Neutrophil (primary cell): ENCODE results near the gene WNT9A.

Experiments
- H3K27ac ChIP-seq: fragments of 200-600 bp; sonication (generic); 2 replicates; pipeline ENCODE4 v1.5.1; 2016; ENCODE audit warnings: mild to moderate bottlenecking, moderate library complexity
- H3K27me3 ChIP-seq: fragments of 200-600 bp; sonication (generic); 2 replicates; pipeline ENCODE4 v1.6.0; 2016; ENCODE audit warnings: mild to moderate bottlenecking
- H3K36me3 ChIP-seq: fragments of 200-600 bp; sonication (generic); 2 replicates; pipeline ENCODE4 v1.5.1; 2017
- H3K4me1 ChIP-seq, 2 experiments: fragments of 200-600 bp in 1 of 2; sonication (generic) in 1 of 2; 1 replicate in 1 of 2; 2 replicates in 1 of 2; pipeline versions ENCODE4 v1.5.1 to v1.6.1; 2013 to 2016; ENCODE audit warnings: low read depth in 1 of 2, low read length in 1 of 2, mild to moderate bottlenecking in 1 of 2, moderate library complexity in 1 of 2; ENCODE audit not compliant: control insufficient read depth in 1 of 2, insufficient read depth in 1 of 2
- H3K4me3 ChIP-seq, 2 experiments: fragments of 200-600 bp in 1 of 2; sonication (generic) in 1 of 2; 1 replicate in 1 of 2; 2 replicates in 1 of 2; pipeline ENCODE4 v1.5.1; 2013 to 2016; ENCODE audit warnings: low read depth in 1 of 2, low read length in 1 of 2, mild to moderate bottlenecking in 1 of 2, moderate library complexity in 1 of 2
- H3K9me3 ChIP-seq: fragments of 200-600 bp; sonication (generic); 2 replicates; pipeline ENCODE4 v1.5.1; 2016
- TF ChIP-seq, protein P1 (sequence below): fragments of 200-600 bp; sonication (generic); IDR thresholded peaks from 2 replicates; pipeline ENCODE4 v1.5.1; 2016; ENCODE audit warnings: antibody characterized with exemption

WNT9A gene

DNA sequence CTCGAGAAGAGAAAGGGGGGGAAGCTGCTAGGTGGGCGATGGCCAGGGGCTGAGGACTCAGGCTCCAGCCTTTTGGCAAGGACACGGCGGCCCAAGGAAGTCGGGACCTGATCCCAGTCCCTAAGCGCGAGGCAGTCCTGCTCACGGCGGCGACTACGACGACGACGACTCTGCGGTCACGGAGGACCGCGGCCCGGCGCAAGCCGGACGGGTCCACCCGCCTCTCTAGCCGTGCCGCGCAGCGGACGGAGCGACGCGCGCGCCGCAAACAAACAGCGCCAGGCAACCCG lies 401 bp downstream of the WNT9A start:
- no peak overlapping the region for H3K27ac ChIP-seq
- H3K36me3 ChIP-seq, result no peaks in the 10 kb centered on the region
- H3K27me3 ChIP-seq, result peaks cover 81% of the 10 kb centered on the region
- TF ChIP-seq, protein P1, sequence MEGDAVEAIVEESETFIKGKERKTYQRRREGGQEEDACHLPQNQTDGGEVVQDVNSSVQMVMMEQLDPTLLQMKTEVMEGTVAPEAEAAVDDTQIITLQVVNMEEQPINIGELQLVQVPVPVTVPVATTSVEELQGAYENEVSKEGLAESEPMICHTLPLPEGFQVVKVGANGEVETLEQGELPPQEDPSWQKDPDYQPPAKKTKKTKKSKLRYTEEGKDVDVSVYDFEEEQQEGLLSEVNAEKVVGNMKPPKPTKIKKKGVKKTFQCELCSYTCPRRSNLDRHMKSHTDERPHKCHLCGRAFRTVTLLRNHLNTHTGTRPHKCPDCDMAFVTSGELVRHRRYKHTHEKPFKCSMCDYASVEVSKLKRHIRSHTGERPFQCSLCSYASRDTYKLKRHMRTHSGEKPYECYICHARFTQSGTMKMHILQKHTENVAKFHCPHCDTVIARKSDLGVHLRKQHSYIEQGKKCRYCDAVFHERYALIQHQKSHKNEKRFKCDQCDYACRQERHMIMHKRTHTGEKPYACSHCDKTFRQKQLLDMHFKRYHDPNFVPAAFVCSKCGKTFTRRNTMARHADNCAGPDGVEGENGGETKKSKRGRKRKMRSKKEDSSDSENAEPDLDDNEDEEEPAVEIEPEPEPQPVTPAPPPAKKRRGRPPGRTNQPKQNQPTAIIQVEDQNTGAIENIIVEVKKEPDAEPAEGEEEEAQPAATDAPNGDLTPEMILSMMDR, result no peak
- H3K9me3 ChIP-seq, result no peaks in the 10 kb centered on the region
- no peak overlapping the region for H3K4me3 ChIP-seq
- H3K4me1 ChIP-seq, result peaks cover 6 to 9% of the 10 kb centered on the region in 2 experiments

DNA sequence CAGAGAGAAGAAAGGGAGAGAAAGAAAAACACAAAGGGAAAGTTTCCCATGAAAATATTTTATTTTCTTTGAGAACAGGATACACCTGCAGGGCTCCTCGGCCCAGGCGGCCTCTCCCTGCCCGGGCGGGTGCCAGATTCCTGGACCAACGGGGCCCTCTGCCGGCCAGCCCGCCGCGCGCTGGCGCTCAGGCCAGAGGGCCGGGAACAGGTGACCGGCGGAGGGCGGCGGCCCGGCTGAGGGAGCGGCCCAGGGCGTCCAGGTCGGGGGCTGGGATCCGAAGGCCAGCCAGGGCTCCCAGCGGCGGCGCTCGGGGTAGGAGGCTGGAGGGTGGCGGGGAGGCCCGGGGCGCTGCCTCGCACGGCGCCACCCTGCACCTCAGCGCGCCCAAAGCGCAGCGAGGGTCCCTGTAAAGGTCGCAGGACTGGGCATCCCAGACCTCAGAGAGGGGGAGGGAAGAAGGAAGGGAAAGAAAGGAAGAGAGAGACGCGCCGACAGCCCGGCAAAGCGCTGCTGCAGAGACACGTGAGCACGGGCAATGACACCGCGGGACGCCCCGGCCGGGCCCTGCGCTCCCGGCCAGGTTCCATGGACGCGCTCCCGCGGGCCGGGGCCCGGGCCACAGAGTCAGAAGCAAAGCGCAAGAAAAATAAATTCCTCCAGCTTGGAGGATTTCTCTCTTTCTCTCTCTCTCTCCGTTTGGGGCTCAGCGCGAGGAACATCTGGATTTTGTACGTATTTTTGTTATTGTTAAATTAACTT lies 927 bp downstream of the WNT9A start:
- Histone ChIP-seq H3K27ac (no peak overlapping the region), H3K27me3 (peaks cover 75% of the 10 kb centered on the region), H3K9me3 (no peaks in the 10 kb centered on the region), H3K36me3 (no peaks in the 10 kb centered on the region), H3K4me3 (no peak overlapping the region), H3K4me1 (peaks cover 6 to 9% of the 10 kb centered on the region in 2 experiments)
- TF ChIP-seq, protein P1, result no peak

DNA sequence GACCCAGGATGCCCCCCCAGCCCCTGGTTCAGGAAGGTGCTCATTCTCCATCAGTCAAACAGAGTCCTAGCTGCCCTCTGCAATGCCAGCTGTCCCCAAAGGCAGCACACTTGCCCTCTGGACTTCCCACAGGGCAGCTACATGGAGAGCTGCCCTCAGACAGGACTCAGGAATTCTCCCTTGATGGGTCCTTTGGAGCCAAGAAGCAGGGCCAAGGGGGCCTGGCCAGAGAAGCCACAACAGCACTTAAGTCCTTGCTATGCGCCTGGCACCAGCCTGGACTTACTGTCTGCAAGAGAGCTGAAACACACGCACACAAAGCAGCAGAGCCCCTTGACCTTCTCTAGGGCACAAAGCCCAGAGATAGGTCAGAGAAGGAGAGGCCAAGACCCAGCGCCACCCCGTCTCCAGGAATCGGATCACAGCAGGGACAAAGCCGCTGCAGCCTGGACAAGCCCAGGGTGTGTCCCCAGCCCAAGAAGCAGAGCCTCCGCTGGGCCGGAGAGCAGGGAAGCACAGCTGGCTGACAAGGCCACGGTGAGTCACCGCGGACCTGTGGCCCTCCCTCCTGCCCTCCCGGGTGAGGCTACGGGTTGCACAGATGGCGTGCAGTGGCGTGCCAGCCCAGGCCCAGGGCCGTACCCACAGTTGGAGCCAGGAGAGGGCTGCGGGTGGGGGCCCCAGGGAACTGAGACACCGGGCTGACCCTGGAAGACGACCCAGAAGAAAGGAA lies 1.7 kb downstream of the WNT9A start:
- peaks cover 6 to 9% of the 10 kb centered on the region in 2 experiments for H3K4me1 ChIP-seq
- H3K4me3 ChIP-seq, result no peak overlapping the region
- H3K27me3 ChIP-seq, result peaks cover 68% of the 10 kb centered on the region
- TF ChIP-seq, protein P1, result no peak
- no peaks in the 10 kb centered on the region for H3K36me3 ChIP-seq
- H3K9me3 ChIP-seq, result no peaks in the 10 kb centered on the region
- no peak overlapping the region for H3K27ac ChIP-seq

DNA sequence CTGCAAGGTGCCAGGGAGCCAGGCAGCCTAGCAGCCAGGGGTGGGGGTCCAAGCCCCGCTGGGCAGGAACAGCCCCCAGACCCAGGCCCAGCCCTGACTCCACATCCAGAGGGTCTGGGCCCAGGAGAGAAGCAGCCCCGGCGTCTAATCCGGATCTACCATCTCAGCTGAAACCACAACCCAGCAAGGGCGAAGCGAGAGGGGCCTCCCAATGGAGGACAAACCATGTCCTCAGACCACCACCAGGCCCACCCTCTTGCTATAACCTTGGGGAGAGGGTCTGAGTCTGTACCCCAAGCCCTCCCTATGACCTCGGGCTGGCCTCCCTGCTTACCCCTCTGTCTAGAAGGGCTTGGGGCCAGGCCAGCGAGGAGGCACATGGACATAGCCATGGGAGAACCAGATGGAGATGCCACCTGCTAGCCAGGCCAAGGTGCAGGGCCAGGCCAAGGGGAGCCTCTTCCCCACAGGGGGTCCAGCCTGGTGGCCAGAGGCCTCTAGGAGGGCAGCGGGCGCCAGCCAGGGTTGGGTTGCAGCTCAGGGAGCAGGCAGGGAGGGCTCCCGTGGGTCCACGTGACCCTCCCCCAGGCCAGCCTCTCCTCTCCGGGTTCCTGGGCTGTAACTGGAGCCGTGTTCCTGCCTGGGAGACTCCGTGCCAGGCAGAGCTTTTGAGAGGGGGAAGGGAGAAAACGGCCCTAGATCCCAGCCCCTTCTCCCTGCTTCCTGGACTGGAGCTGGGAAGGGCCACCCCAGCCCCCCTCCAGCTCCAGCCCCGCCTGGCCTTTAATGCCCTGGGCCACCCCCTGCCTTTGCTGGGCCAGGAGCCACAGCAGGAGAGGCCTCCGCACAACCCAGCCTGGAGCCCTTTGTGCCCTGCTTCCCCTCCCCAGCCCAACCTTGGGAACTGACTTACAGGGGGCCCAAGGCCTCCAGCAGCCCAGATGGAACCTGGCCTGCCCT lies 2.5 kb downstream of the WNT9A start:
- H3K4me1 ChIP-seq, result peaks cover 6 to 9% of the 10 kb centered on the region in 2 experiments
- TF ChIP-seq, protein P1, result no peak
- H3K27me3 ChIP-seq, result peaks cover 59% of the 10 kb centered on the region
- H3K36me3 ChIP-seq, result no peaks in the 10 kb centered on the region
- H3K27ac ChIP-seq, result no peak overlapping the region
- H3K9me3 ChIP-seq, result no peaks in the 10 kb centered on the region
- H3K4me3 ChIP-seq, result no peak overlapping the region

DNA sequence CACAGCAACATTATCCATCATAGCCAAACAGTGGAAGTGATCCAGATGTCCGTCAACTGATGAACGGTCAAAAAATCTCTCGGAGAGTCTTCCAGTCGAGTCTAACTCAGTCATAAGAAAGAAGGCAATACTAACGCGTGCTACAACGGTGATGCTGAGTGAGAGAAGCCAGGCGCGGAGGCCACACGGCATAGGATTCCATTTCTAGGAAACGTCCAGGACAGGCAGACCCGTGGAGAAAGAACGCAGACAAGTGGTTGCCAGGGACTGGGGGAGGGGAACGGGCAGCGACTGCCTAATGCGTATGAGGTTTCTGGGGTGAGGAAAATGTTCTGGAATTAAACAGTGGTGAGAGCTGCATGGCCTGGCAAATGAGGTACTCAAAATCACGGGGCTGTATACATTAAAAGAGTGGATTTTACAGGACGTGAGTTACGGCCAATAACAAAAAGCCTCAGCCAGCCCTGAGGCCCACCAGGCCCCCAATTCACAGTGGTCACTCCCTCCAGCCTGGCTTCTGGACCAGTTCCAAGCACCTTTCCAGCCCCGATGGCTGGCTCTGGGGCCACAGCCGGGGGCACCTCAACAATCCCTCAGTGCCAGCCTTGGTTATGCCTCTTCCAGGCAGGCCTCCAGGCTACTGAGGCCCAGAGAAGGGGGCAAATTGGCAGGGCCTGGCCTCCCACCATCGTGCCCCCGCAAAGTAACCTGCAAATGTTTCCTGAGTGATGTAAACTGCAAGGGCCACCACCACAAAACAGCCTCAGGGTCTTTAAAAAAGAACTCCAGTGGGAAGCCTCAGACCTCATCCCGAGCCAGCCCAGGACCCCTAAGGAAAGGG lies 3.4 kb downstream of the WNT9A start:
- TF ChIP-seq, protein P1, result no peak
- H3K9me3 ChIP-seq, result no peaks in the 10 kb centered on the region
- no peak overlapping the region for H3K27ac ChIP-seq
- H3K36me3 ChIP-seq, result no peaks in the 10 kb centered on the region
- peaks cover 6 to 9% of the 10 kb centered on the region in 2 experiments for H3K4me1 ChIP-seq
- H3K4me3 ChIP-seq, result no peak overlapping the region
- H3K27me3 ChIP-seq, result peaks cover 50% of the 10 kb centered on the region
